Ovary (tissue), 9 donors: ENCODE data around the gene OR56A1. TPM values are rescaled to one million over a fixed set of nuclear protein-coding genes. Genes with fewer than 3 reads are reported as not detected.

Experiments
- DNase-seq, 5 donors: peaks; one replicate each; pipeline ENCODE4 v3.0.0-alpha.2; 2019 to 2020
- H3K27ac ChIP-seq, 2 donors: fragments of 200-600 bp; one replicate each; pipeline versions ENCODE4 v1.5.1 to v1.8.0; 2019 to 2022
- H3K27me3 ChIP-seq: fragments of 200-600 bp; one replicate; pipeline ENCODE4 v1.8.0; 2022
- H3K36me3 ChIP-seq: fragments of 200-600 bp; sonication (generic); one replicate; pipeline ENCODE4 v1.5.1; 2019
- H3K4me1 ChIP-seq: one replicate; pipeline ENCODE4 v1.8.1; 2013; ENCODE audit warnings: mild to moderate bottlenecking, moderate library complexity; ENCODE audit not compliant: insufficient read depth
- H3K4me3 ChIP-seq: fragments of 200-600 bp; sonication (generic); one replicate; pipeline ENCODE4 v1.5.1; 2017
- H3K9me3 ChIP-seq, 2 donors: fragments of 200-600 bp in 1 of 2; sonication (generic) in 1 of 2; one replicate each; pipeline versions ENCODE4 v1.5.1 to v1.8.1; 2013 to 2019; ENCODE audit warnings: mild to moderate bottlenecking in 1 of 2, moderate library complexity in 1 of 2
- EP300 ChIP-seq: sonication (generic); formaldehyde crosslinking; IDR thresholded peaks from one replicate; pipeline ENCODE4 v1.6.1; 2017; ENCODE audit warnings: antibody characterized with exemption
- POLR2A ChIP-seq: fragments of 450-650 bp; IDR thresholded peaks from one replicate; pipeline ENCODE4 v1.6.1; 2017; ENCODE audit warnings: antibody characterized with exemption, mild to moderate bottlenecking, moderate library complexity
- WGBS, 3 donors: extraction: QIAGEN DNeasy Blood & Tissue Kit in 1 of 3; methylation state at CpG; one replicate each; pipeline versions ENCODE4 v1.1.5 to v1.1.7; 2013 to 2017; 5-methylcytosine and 5-hydroxymethylcytosine counted together
- intact Hi-C, 4 donors: fragments of 100-400 bp; cut with DNase I; formaldehyde crosslinking; loops; one replicate each; pipeline versions ENCODE4 v1.11.0 to v1.15.1; 2022 to 2023
- polyA plus RNA-seq, 2 donors: library from polyadenylated mRNA; stranded (reverse); fragments of 200-250 nt in 1 of 2; fragments of 350-450 nt in 1 of 2; fragmentation: Illumina TruSeq in 1 of 2; extraction: RNeasy Lipid Tissue Mini Kit (QIAGEN cat#74804) in 1 of 2; gene quantifications; one replicate each; pipeline ENCODE4 v1.2.3, GENCODE V29; 2013 to 2014
- small RNA-seq: library from RNA; depleted of rRNA; stranded (forward); fragments of <200 nt; gene quantifications from one replicate; pipeline ENCODE3, GENCODE V24; 2016
- total RNA-seq, 7 donors: library from RNA; depleted of rRNA in 2 of 7; stranded (reverse); fragments of >200 nt in 2 of 7; fragmentation: NEBNext Ultra II Directional in 3 of 7; extraction: Animal tissue kit (Norgen Biotek cat#: 25700) in 3 of 7; gene quantifications; one replicate each; pipeline versions ENCODE4 v1.1.0 to v1.2.4, GENCODE V29; 2016 to 2023
- TF ChIP-seq, protein P1 (sequence below), 3 donors: fragments of 450-650 bp in 2 of 3; fragments of 200-600 bp in 1 of 3; IDR thresholded peaks; one replicate each; pipeline versions ENCODE4 v1.5.1 to v1.8.0; 2016 to 2022; ENCODE audit warnings: antibody characterized with exemption in 3 of 3, mild to moderate bottlenecking in 1 of 3
- donor health status: DM: no; HTN: no; CAD: no; lungs with moderate emphysema.
- donor health status: DM: no; HTN: no; CAD: no.
- donor health status: Bipolar disorder and iron deficiency.
- donor health status: DM: yes; HTN: yes; CAD: no.
- donor health status: DM: no; HTN: no; CAD: no.
- donor health status: DM: yes; HTN: yes; CAD: no.

OR56A1 gene
- total and polyA plus RNA-seq, 9 donors = 0.02 TPM; not detected in 8

DNA sequence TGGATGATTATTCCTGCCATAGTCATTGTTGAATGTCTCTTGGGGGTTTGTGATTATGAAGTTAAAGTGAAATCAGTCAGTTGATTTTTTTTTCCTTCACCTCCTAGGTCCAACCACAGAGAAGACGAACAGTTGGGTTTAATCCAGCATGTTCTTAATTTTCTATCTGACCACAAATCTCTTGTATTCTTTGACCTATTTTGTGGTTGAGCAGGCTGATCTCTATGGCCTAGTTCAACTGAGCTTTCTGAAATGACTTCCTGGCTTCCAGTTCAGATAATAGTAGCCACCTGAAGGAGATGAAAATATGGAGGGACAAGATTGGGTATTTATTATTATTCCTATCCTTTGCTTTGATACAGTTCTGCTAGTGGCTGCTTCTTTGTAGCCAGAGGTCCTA, 57.0 kb downstream of the OR56A1 start:
- H3K9me3 ChIP-seq = no peaks in the 10 kb centered on the region
- no peak for DNase-seq
- H3K27me3 ChIP-seq = no peaks in the 10 kb centered on the region
- TF ChIP-seq POLR2A (no peak), EP300 (no peak)
- TF ChIP-seq, protein P1, sequence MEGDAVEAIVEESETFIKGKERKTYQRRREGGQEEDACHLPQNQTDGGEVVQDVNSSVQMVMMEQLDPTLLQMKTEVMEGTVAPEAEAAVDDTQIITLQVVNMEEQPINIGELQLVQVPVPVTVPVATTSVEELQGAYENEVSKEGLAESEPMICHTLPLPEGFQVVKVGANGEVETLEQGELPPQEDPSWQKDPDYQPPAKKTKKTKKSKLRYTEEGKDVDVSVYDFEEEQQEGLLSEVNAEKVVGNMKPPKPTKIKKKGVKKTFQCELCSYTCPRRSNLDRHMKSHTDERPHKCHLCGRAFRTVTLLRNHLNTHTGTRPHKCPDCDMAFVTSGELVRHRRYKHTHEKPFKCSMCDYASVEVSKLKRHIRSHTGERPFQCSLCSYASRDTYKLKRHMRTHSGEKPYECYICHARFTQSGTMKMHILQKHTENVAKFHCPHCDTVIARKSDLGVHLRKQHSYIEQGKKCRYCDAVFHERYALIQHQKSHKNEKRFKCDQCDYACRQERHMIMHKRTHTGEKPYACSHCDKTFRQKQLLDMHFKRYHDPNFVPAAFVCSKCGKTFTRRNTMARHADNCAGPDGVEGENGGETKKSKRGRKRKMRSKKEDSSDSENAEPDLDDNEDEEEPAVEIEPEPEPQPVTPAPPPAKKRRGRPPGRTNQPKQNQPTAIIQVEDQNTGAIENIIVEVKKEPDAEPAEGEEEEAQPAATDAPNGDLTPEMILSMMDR (IDR thresholded peaks at IDR 0.05) = no peak
- H3K4me1 ChIP-seq = no peaks in the 10 kb centered on the region
- intact Hi-C loops = no loop called here
- H3K36me3 ChIP-seq = no peaks in the 10 kb centered on the region
- H3K4me3 ChIP-seq = no peak overlapping the region
- no peak overlapping the region for H3K27ac ChIP-seq
- 71 to 77% (median 74%) methylated on average over 1 of the region's 1 CpG for WGBS, 3 donors

Small RNAs within 50 kb of the gene (small RNA-seq; reads per million reads assigned to genes)
- gene RNA5SP329 = not detected

Other genes with a start within 250 kb of the OR56A1 start
- under 1 TPM in 1 of 7 donors, not detected in 6; 0.11 TPM for gene OR52N5, start 247.4 kb downstream of the OR56A1 start, total RNA-seq
- not detected for gene OR52N5, start 247.4 kb downstream of the OR56A1 start, polyA plus RNA-seq
- under 1 TPM in 1 of 7 donors, not detected in 6; 0.23 TPM for gene OR52N1, start 239.5 kb downstream of the OR56A1 start, total RNA-seq
- gene OR52N1, start 239.5 kb downstream of the OR56A1 start, polyA plus RNA-seq = not detected
- not detected for gene OR52N2, start 221.8 kb downstream of the OR56A1 start, total RNA-seq
- not detected for gene OR52N2, start 221.8 kb downstream of the OR56A1 start, polyA plus RNA-seq
- not detected for gene OR52E6, start 188.9 kb downstream of the OR56A1 start, total RNA-seq
- gene OR52E6, start 188.9 kb downstream of the OR56A1 start, polyA plus RNA-seq = not detected
- gene OR52E8, start 173.1 kb downstream of the OR56A1 start, total RNA-seq = not detected
- gene OR52E8, start 173.1 kb downstream of the OR56A1 start, polyA plus RNA-seq = not detected
- not detected for gene OR52E4, start 150.1 kb downstream of the OR56A1 start, total RNA-seq
- not detected for gene OR52E4, start 150.1 kb downstream of the OR56A1 start, polyA plus RNA-seq
- not detected for gene OR52E5, start 137.6 kb downstream of the OR56A1 start, total RNA-seq
- not detected for gene OR52E5, start 137.6 kb downstream of the OR56A1 start, polyA plus RNA-seq
- not detected for gene OR56A3, start 88.5 kb downstream of the OR56A1 start, total RNA-seq
- gene OR56A3, start 88.5 kb downstream of the OR56A1 start, polyA plus RNA-seq = not detected
- gene OR56A5, start 62.3 kb downstream of the OR56A1 start, total RNA-seq = not detected
- not detected for gene OR56A5, start 62.3 kb downstream of the OR56A1 start, polyA plus RNA-seq
- gene OR52L1, start 43.8 kb downstream of the OR56A1 start, total RNA-seq = not detected
- not detected for gene OR52L1, start 43.8 kb downstream of the OR56A1 start, polyA plus RNA-seq
- under 1 TPM in 2 of 7 donors, not detected in 5; 0.07 to 0.10 TPM for gene OR56A4, start 23.8 kb downstream of the OR56A1 start, total RNA-seq
- gene OR56A4, start 23.8 kb downstream of the OR56A1 start, polyA plus RNA-seq = not detected
- gene OR56B4, start 76.9 kb upstream of the OR56A1 start, total RNA-seq = not detected
- not detected for gene OR56B4, start 76.9 kb upstream of the OR56A1 start, polyA plus RNA-seq
- not detected for gene OR52B2, start 139.6 kb upstream of the OR56A1 start, total RNA-seq
- gene OR52B2, start 139.6 kb upstream of the OR56A1 start, polyA plus RNA-seq = not detected
- gene OR52W1, start 168.5 kb upstream of the OR56A1 start, total RNA-seq = not detected
- not detected for gene OR52W1, start 168.5 kb upstream of the OR56A1 start, polyA plus RNA-seq
- not detected for gene C11orf42, start 174.8 kb upstream of the OR56A1 start, total RNA-seq
- not detected for gene C11orf42, start 174.8 kb upstream of the OR56A1 start, polyA plus RNA-seq
- 10 to 100 TPM; 26.9 to 59.1 (median 35.7) TPM for gene FHIP1B, start 203.9 kb upstream of the OR56A1 start, total RNA-seq
- gene FHIP1B, start 203.9 kb upstream of the OR56A1 start, polyA plus RNA-seq = 10 to 100 TPM; 15.9 to 43.8 TPM
- gene CNGA4, start 208.3 kb upstream of the OR56A1 start, total RNA-seq = 1 to 10 TPM in 2 of 7 donors, under 1 TPM in 5; 0.18 to 2.9 (median 0.72) TPM
- under 1 TPM; 0.10 to 0.38 TPM for gene CNGA4, start 208.3 kb upstream of the OR56A1 start, polyA plus RNA-seq
- 1 to 10 TPM in 1 of 7 donors, under 1 TPM in 2, not detected in 4; 0.42 to 4.3 (median 0.80) TPM for gene CCKBR, start 229.1 kb upstream of the OR56A1 start, total RNA-seq
- 1 to 10 TPM in 1 of 2 donors, under 1 TPM in 1; 0.35 to 8.1 TPM for gene CCKBR, start 229.1 kb upstream of the OR56A1 start, polyA plus RNA-seq